GM21526 (cell line): Measurements from ENCODE around the gene GKN1.

ENCODE experiments used
- ATAC-seq: cut with Tn5 transposase; IDR thresholded peaks from one replicate; pipeline ENCODE4 v1.9.1; 2021; ENCODE audit warnings: moderate library complexity; ENCODE audit not compliant: unreplicated experiment, low FRiP score

Gene GKN1

DNA sequence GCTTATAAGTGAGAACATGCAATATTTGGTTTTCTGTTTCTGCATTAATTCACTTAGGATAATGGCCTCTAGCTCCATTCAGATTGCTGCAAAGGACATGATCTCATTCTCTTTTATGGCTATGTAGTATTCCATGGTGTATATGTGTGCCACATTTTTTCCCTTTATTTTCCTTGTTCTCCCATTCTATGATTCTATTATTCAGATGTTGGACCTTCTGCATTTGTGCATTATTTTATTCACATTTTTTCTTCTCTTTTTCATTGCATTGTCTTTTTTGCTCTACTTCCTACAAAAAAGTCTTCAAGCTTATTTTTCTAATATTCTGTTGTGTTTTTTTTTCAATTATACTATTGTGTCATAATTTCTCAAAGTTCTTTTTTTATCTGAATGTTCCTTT lies 27.4 kb downstream of the GKN1 start:
- no peak for ATAC-seq

DNA sequence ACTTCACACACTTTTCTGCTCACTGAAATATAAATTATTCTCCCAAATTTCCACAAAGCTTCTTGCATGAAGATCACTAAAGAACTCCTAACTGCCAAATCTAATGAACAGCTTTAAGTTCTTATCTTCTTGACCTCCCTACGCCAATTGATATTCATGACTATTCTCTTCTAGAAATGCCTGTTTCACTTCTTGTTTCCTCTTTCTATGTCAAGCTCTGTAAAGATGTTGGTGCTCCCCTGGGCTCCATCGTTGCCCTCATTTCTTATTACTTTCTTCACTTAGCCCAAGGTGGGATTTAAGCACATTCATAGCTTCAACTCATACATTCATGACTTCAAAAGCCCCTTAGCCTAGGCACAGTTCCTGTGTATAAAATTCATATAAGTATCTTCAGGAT lies 29.3 kb downstream of the GKN1 start:
- no peak for ATAC-seq

DNA sequence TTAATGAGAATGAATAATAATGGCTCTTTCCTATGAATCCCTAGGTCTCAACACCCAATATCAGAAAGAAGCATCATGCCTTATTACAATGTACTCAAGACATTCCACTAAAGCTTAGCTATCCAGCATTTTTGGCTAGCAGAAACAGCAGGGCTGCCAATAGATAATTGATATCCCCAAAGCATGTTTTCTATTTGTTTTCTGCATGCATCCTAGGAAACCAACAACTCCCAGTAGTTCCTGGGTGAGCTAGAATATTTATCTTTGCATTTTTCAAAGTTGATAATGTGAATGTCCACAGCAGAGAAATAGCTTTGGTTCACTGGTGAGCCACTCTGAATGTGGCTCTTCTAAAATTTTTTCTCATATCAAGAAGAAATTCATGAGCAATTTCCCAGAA lies 32.7 kb downstream of the GKN1 start:
- no peak for ATAC-seq

DNA sequence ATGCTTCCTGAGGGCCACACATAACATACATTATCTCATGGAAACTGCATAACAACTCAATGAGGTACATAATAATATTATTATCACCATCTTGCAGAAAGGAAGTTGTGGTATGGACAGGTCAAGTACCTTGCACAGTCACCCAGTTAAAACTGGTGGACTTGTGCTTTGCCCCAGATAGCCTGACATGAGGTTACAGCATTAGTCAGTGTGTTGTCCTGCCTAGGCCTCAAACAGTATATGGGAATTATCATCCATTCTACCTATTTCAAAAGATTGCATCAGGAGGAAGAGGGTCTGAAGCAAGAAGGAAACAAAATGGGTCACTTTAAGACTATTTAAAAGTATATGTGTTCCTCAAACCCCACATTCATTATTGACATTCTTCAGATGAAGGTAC lies 33.2 kb downstream of the GKN1 start:
- ATAC-seq: no peak

DNA sequence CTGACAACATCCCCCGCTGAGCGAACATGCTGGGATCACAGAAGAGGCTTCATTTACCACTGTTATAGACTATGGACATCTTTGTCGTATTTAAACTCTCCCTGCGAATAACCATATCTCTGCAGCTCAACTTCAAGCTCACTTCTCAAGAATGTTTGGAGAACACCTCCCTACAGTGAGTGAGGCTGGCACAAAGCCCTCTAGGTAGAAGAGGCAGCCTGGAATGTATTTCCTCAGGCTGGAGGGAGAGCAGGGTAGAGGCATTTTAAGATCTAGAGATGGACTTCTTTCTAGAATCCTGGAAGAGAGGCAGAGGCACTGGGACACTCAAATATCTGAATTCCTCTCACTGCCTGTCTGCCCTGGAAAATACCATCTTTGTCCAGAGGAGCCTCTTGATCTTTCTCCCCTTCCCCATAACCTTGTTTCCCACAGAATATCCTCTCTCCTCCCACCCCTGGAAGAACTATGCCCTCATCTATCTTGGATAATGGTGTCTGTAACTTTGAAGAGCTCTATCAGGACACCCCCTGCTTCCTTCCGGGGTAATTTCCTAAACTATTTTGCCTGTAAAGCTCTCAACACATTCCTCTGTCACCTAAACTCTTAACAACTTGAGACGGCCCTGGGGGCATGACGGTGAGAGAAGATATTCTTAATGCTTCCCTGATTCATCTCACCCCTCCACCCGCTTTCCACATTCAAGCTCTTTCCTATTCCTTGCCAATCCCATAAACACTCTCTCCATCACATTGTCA lies 36.2 kb downstream of the GKN1 start:
- ATAC-seq: no peak

DNA sequence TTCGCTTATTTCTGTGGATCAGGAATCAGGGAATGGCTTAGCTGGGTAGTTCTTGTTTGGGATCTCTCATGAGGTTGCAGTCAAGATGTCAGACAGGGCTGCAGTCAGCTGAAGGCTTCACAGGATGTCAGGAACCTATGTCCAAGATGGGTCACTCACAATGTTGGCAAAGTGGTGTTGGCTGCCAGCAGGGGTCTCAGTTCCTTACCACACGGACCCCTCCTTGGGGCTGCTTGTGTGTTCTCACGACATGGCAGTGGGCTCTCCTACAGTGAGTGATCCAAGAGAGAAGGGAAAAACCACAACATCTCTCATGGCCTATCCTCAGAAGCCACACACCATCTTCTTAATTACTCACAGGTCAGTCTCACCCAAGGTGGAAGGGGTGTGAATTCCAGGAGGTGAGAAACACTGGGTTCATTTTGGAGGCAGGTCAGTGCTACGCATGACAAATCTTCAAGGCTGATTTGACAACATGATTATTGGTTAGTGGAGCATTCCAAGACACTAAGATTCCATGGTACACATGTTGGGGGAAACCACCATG lies 37.2 kb downstream of the GKN1 start:
- no peak for ATAC-seq

DNA sequence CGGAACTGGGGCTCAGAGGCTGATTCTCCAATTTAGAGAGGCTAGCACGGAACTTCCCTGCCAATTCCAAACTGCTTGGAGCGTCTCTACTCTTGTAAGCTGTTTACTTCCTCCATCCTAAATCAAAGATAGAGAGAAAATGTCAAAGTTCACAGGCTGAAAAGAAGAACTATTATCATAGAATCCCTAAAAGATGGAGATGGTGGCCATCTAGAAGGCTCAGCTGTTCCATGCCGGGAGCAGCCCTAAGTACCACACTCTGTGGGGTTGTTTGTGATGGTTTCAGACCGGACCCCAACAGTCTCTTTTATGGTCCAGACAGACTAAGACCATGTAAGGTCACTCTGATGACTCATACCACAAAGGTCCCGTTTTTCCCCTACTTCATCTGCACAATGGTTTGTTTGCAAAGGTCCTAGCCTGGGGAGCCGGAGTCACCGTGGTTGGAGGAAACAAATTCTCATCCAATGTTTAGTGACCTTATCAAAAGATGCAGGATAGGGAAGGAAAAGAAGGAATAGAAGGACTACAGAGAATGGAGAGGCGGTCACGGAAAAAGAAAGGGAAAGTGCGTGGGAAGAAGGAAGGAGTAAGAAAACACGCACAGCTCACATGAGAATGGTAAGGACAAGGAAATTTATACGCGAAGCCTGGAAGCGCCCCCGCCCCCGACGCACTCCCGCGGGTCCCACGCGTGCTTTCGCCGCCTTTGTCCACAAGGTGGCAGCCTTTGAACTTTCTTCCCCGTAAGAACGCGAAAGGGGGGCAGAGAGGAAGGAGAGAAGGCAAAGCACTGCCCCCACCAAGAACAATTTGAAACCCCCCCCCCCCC lies 38.1 kb downstream of the GKN1 start:
- no peak for ATAC-seq

DNA sequence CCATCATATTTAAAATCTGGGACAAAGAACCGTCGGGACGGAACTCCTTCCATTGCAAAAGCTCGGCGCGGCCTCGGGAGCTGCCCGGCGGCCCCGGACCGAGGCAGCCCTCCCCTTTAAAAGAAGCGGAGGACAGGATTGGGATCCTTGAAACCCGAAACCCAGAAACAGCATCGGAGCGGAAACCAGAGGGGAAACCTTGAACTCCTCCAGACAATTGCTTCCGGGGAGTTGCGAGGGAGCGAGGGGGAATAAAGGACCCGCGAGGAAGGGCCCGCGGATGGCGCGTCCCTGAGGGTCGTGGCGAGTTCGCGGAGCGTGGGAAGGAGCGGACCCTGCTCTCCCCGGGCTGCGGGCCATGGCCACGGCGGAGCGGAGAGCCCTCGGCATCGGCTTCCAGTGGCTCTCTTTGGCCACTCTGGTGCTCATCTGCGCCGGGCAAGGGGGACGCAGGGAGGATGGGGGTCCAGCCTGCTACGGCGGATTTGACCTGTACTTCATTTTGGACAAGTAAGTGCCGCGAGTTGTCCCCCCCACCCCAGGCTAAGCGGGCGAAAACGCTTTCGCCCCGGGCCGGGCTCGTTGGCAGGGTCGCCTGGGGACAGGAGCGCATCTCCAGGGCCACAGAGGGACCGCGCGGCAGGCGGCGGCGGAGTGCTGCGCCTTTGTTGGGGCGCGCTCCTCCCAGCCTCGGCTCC lies 38.9 kb downstream of the GKN1 start, which contains the start of gene ANTXR1:
TSS of gene ANTXR1 (plus strand) at position 38 of the 698 bp plus-strand sequence. CDS start at position 359, 321 bp downstream.
- ATAC-seq: no peak

DNA sequence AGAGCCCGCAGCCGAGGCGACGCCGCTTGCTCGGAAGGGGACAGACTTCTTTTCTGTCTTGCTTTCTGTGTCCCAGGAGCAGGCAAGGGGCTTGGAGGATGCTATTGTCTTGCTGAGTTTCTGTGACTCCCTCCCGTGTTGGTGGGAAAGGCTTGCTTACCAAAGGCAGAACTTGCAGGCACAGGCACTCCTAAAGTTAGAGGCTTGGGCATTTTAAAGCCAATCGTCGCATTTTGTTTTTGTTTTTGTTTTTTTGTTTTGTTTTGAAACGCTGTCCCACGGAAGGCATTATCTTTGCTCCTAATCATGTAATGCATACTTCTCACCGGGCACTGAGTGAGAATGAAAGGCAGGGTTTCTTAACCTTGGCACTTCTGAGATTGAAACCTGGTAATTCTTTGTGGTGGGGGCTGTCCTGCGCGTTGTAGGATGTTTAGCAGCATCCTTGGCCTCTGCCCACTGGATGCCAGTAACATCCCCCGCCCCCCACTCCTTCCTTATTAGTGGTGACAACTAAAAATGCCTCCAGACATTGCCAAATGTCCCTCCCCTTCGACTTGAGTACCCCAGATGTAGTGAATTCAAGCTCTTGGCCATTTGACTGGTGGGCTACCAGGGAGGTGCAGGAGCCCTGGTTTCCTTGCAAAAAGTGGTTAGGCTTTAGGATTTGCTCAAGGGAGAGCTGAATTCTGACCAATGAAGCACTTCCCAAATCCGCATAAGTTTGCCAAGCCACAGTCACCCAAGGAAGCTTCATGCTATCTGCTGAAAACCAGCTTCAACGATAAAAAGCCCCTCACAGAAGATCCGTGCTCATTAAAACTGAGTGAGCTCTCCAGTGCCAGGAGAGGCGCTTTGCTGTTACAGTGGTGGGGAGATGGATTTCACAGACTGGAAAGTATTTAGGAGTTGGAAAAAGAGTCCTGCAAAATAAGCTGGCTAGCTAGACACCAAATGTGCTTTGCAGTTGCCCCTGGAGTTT lies 39.7 kb downstream of the GKN1 start:
- ATAC-seq: no peak

DNA sequence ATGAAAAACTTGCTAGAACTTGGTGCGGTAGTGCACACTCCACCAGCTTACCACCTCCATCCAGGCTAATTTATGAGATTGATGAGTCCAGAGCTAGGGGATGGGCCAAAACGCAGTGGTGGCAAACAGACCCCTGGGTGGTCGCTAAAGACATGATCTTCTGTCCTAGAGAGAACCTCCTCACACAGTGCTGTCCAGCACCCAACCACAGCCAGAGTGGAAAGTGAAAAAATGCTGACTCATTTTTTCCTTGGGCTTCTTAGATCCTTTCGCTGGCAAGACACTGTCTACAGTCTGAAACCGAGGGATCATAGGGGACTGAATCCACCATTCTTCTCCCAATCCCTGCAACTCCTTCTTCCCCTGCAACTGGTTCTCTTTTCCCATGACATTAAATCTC lies 42.6 kb downstream of the GKN1 start:
- no peak for ATAC-seq

DNA sequence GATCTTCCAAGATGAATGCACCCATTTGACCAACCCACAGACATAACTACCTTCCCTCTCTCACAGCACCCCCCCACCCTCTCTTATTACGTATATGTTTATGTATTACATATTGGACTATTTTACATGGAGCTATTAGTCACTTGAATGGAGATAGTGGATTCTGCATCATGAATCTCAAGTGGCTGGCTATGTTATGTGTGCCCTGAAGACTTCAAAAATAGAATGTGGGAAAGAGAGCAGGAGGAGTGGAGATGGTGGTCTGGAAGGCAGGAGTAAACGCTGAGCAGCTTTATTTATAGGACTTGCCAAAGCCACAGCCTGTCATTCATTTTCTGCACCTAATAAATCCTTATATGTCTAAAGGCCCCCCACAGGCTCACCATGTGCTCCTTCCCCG lies 43.4 kb downstream of the GKN1 start:
- no peak for ATAC-seq

DNA sequence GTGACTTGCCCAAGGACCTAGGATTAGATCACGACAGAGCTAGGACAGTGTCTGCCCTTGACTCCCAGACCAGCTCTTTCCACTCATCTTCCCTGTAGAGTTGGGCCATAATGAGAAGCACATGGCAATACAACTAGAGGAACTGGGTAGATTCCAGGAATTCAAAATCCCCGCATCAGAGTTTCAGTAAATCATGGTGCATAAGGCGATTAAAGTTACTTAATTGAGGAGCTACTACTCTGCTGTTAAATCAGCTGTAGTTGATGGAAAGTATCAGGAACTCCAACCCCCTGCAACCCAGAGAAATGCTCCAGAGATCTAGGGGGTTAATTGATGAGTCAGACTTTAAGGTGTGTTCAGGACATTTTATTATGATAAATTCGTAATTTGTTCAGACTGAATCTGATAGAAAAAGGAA lies 44.3 kb downstream of the GKN1 start:
- no peak for ATAC-seq

DNA sequence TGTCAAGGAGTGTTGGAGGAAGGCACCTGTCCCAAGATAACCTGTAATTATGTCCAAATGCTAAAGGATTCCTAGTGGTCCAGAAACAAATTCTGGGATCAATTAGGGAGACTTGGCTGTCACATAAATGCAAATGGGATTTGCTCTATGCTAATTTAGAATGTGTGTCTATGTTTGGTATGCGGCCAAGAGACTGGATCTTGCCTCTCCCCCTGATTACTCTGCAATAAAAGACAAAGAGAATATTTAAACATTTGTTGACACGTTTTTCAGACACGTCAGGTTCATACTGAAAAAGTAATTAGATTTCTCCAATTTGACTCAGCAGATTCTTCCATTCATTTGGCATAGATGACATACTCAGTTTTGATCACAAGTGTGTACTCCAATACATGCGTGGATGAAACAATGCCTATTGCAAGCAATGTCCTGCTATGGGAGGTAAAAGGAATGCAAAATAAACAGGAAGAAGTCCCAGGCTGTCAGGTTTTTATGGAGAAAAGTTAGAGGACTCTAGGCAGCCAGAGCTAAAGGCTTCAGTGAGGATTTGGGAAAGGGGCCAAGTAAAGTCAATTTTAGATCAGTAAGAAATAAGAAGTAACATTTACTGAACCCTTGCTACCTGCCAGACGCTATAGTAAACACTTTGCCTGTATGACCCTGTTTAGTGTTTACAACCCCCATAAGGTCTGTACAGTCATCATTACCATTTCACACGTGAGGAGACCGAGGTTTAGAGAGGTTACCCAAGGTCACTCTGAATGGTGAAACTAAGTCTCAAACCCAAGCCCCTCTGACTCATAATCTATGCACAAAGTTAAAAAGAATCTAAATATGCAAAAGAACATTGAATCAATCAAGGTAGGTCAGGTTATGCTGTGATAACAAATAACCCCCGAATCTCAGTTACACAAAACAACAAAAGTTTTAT lies 46.3 kb downstream of the GKN1 start:
- no peak for ATAC-seq

DNA sequence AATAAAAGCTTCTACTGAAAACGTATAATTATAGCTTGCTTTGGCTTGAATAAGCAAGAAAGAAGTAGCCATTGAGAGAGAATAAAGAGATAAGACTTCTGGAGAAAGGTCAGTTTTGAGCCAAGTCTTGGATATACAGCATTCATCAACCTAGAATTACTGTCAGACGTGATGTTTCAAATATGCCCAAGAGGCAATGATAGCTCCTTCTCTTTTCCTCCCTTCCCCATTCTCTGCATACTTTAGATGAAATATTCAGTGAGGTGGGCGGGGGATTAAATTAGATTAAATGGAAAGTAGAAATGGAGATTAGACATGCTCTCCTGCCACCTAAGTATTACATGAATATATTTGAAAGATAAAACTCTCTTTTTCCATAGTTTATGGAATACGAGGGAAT lies 47.3 kb downstream of the GKN1 start:
- no peak for ATAC-seq

DNA sequence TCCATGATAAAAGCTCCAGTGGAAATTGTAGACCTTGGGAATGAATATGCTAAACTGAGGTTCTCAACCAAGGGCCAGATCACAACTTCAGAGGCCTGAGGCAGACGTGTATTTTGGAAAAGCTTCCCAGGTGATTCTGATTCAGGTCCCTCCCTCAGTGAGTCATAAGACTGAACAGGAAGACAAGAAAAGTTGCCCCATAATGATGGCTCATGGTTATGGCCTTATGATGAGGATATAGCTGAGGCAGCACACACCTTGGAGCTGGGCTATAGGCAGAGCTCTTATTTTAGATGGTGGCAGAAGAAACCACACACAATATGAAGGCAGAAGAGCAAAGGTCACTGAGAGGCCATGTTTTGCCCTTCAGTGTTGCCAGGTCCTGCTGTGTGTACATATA lies 48.1 kb downstream of the GKN1 start:
- no peak for ATAC-seq

DNA sequence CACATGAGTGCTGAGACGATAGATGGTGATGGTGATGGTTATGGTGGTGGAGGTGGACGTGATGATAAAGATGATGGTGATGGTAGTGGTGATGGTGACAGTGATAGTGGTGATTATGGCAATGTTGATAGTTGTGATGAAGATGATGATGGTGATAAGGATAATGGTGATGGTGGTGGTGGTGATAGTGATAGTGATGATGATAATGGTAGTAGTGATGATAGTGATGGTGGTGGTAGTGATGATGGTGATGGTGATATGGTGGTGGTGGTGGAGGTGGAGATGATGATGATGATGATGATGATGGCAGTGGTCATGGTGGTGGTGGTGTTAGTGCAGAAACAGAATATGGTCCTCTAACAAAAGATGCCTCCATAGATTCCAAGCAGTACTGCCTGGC lies 48.8 kb downstream of the GKN1 start:
- ATAC-seq: no peak

DNA sequence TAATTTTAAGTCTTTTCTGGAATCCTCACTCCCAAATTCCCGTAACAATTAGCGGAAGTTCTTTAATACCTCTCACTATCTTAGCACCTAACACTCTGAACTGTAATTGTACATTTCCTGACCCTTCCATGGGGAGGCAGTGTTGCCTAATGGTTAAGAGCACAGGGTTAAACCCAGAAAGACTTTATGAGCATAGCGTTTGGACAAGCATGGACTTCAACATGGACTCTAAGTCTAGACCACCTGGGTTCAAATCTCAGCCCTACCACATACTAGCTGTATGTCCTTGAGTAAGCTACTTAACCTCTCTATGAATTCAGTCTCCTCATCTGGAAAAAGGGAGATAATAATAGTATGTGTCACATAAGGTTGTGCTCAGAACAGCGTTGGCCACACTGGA lies 51.6 kb downstream of the GKN1 start:
- no peak for ATAC-seq

DNA sequence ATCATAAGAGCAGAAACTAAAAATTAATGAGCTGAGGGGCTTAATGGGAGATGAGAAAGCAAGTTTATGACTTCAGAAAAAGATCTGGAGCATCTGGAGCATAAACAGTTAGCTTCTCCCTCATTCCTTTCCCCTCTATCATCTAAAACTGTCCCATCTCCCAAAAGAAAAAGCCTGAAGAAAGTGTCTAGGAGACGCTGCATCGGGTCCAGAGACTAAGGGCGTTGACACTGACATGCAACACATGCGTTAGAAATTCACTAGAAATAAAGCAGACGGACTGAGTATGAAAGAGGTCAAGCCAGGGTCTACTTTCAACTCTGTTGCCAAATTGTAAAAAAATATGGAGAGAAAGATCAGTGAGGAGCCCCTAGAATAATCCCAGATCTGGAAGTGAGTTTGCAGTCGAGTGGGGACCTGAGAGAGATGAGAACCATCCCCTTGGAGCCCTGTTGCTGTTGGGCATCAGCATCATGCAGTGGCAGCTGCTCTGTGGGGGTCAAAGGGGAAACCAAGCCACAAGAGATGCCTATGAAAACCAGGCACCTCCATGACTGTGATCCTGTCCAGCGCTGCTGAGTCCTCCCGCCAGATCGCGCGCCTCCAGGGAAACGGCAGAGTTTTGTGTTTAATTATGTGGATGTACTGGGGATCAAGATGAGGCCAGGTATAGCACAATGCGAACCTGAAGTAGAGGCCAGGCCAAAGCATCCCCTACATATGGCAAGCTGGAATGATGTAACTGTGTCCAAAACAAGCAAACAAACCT lies 52.4 kb downstream of the GKN1 start:
- no peak for ATAC-seq
